ENCODE data around the gene GSTM4. TPM values are rescaled to one million over a fixed set of nuclear protein-coding genes. Genes with fewer than 3 reads are reported as not detected.

GSTM4 gene
- total RNA-seq, 1 donor: 13.8 TPM

GRCh38 chr1:109617291-109617801 lies 38.6 kb upstream of the GSTM4 start:
- H3K9me3 ChIP-seq (ENCODE audit: low read depth, low read length): no peaks in the 10 kb centered on the region
- H3K36me3 ChIP-seq (ENCODE audit: insufficient read depth, low read length): no peaks in the 10 kb centered on the region
- H3K27ac ChIP-seq (ENCODE audit: low read depth, low read length): peak overlapping the region; percentile 93
- H3K4me1 ChIP-seq (ENCODE audit: insufficient read depth, low read length): peaks cover 43% of the 10 kb centered on the region
- peak; percentile 90 for DNase-seq (ENCODE audit: insufficient read length, low spot score, missing footprints)
- H3K4me3 ChIP-seq (ENCODE audit: insufficient read depth, low read length): no peak overlapping the region
- H4K20me1 ChIP-seq (ENCODE audit: insufficient read depth, low read length): peaks cover 11% of the 10 kb centered on the region
- no peak for TF ChIP-seq CTCF (IDR thresholded peaks at IDR 0.05; ENCODE audit: extremely low read depth, low read depth, low read length)
- H3K27me3 ChIP-seq (ENCODE audit: insufficient read depth, low read length): no peaks in the 10 kb centered on the region
- peaks cover 25% of the 10 kb centered on the region for H3K79me2 ChIP-seq (ENCODE audit: insufficient read depth, low read length)
- peak overlapping the region; percentile 47 for H3K4me2 ChIP-seq (ENCODE audit: insufficient read depth, low read length)
- peak overlapping the region; percentile 64 for H2AFZ ChIP-seq (ENCODE audit: low read length)

DNA sequence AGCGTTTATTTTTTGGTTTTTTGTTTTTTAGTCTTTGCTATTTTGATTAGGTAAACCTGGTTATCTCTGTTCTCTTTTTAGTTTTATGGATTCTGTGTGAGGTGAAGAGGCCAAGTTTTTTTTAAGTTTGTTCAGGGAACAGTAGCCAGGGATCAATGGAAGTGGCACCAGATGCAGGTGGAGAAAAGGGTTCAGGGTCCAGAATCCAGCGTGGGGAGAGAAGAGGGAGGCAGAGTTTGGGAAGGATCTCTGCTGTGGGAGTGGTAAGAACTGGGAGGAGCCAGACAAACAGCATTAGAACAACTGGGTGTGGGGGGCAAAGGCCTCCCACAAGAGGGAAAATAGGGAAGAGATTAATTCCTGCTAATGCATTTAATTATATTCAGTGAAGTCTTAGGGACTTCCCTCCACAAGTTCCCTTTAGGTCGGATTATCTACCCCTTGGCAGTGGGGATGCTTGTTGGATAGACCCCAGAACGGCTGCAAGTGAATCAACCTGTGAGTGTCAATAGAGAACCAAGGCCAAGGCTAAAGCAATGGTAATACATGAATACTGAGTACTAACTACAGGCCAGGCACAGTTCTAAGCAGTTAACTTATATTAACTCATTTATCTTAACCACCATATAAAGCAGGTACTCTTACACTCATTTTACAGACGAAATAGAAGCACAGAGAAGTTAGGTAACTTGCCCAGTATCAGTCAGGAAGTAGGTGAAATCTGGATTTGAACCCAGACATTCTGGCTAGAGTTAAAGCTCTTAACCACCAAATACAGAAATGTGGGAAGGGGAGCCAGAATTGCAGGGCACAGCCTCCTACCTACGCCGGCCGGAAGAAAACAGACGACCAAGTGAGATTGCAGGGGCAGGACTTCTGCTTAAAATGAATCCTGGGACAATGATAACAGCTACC lies 37.0 kb upstream of the GSTM4 start:
- Histone ChIP-seq H3K79me2 (ENCODE audit: insufficient read depth, low read length) (peaks cover 41% of the 10 kb centered on the region), H3K27me3 (ENCODE audit: insufficient read depth, low read length) (no peaks in the 10 kb centered on the region), H2AFZ (ENCODE audit: low read length) (peak overlapping the region; percentile 56), H3K9me3 (ENCODE audit: low read depth, low read length) (no peaks in the 10 kb centered on the region), H4K20me1 (ENCODE audit: insufficient read depth, low read length) (peaks cover 27% of the 10 kb centered on the region), H3K27ac (ENCODE audit: low read depth, low read length) (peak overlapping the region; percentile 93), H3K4me3 (ENCODE audit: insufficient read depth, low read length) (peak overlapping the region; percentile 97), H3K36me3 (ENCODE audit: insufficient read depth, low read length) (no peaks in the 10 kb centered on the region), H3K4me1 (ENCODE audit: insufficient read depth, low read length) (peaks cover 50% of the 10 kb centered on the region), H3K4me2 (ENCODE audit: insufficient read depth, low read length) (peak overlapping the region; percentile 98)
- no peak for DNase-seq (ENCODE audit: insufficient read length, low spot score, missing footprints)
- TF ChIP-seq CTCF (IDR thresholded peaks at IDR 0.05; ENCODE audit: extremely low read depth, low read depth, low read length): no peak

DNA sequence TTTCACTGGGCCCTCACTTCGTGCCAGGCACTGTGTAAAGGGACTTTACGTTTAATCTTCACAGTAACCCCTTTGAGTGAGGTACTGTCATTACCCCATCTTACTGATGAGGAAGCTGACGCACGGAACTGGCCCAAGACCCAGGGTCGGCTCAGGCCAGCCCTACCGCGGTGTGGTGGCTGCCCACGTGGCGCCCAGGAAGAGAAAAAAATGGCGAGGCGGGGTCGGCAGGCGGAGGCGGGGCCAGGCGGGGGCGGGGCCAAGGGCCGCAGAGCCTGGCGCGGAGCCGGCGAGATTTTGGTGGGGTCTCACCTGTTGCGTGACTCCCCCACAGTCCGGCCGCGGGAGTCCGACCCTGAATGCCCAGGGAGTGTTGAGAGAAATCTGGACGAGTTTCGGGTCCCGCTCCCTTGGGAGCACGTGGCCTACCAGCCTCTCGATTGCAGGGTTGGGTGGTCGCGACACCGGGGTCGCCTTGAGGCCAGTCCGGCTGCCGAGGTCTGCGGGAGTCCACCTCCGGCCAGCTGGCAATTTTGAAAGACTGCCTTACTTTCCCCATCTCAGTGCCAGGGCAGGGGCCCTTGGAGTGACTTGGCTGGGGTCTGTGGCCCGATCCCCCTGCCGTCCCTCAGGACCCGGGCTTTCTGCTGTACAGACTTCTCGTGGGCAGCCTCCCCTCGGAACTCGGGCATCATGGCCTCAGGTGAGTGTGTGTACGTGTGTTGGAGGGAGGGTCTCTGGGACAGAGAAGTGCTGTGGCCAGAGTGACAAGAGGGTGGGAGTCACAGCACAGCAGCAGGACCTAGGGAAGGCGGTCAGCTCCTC lies 36.1 kb upstream of the GSTM4 start, which contains the start of the genes AMPD2 and GNAT2:
TSS of gene AMPD2 (plus strand) at position 262 of the 825 bp plus-strand sequence. CDS start 1,339 bp downstream, outside the sequence.
TSS of gene GNAT2 (minus strand) at position 41 of the 825 bp plus-strand sequence. CDS start 6,746 bp downstream, outside the sequence.
- H3K79me2 ChIP-seq (ENCODE audit: insufficient read depth, low read length): peaks cover 50% of the 10 kb centered on the region
- no peaks in the 10 kb centered on the region for H3K27me3 ChIP-seq (ENCODE audit: insufficient read depth, low read length)
- H4K20me1 ChIP-seq (ENCODE audit: insufficient read depth, low read length): peaks cover 35% of the 10 kb centered on the region
- peaks cover 53% of the 10 kb centered on the region for H3K4me1 ChIP-seq (ENCODE audit: insufficient read depth, low read length)
- H3K9me3 ChIP-seq (ENCODE audit: low read depth, low read length): no peaks in the 10 kb centered on the region
- peak; percentile 93 for DNase-seq (ENCODE audit: insufficient read length, low spot score, missing footprints)
- H3K4me3 ChIP-seq (ENCODE audit: insufficient read depth, low read length): peak within 1 kb of the TSS; percentile 97
- peak within 1 kb of the TSS; percentile 98 for H3K4me2 ChIP-seq (ENCODE audit: insufficient read depth, low read length)
- peak within 1 kb of the TSS; percentile 93 for H3K27ac ChIP-seq (ENCODE audit: low read depth, low read length)
- H2AFZ ChIP-seq (ENCODE audit: low read length): peak within 1 kb of the TSS; percentile 80
- TF ChIP-seq CTCF (IDR thresholded peaks at IDR 0.05; ENCODE audit: extremely low read depth, low read depth, low read length): no peak
- no peaks in the 10 kb centered on the region for H3K36me3 ChIP-seq (ENCODE audit: insufficient read depth, low read length)
